Measurements from ENCODE around the gene IRAK2. TPM values are rescaled to one million over a fixed set of nuclear protein-coding genes. Genes with fewer than 3 reads are reported as not detected.

The IRAK2 gene
- total RNA-seq, 1 donor from 2014 or later = 0.69 TPM

GRCh38 chr3:10142707-10143560 is 21.8 kb upstream of the IRAK2 start:
- DNase-seq (ENCODE audit: low spot score in 2 of 2, unreplicated experiment in 2 of 2) = no peak
- peaks cover 22% of the 10 kb centered on the region for H3K4me1 Mint-ChIP-seq
- H3K9me3 Mint-ChIP-seq = no peaks in the 10 kb centered on the region
- TF ChIP-seq CTCF (IDR thresholded peaks at IDR 0.05; ENCODE audit: unreplicated experiment) = no peak
- peak overlapping the region; percentile 81 for H3K27ac Mint-ChIP-seq
- no peaks in the 10 kb centered on the region for H3K27me3 Mint-ChIP-seq (ENCODE audit: low read depth)
- H3K4me3 Mint-ChIP-seq = peak overlapping the region; percentile 91
- H3K36me3 Mint-ChIP-seq = peaks cover 14% of the 10 kb centered on the region

DNA sequence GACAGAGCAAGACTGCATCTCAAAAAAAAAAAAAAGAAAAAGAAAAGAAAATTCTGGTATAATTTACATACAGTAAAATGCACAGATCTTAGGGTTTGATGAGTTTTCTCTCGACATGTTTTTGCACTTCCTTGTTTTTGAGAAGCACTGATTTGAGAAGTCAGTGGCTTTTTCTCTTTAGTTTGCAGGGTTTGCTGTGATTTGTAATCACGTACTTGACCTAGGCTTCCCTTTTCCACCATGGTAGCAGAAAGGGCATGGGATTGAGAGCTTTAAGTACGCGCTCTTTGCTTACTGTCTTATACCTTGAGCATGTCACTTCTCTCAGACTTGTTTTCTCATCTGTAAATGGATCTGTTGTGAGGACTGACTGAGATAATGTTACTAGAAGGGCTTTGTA is 19.0 kb upstream of the IRAK2 start:
- H3K4me3 Mint-ChIP-seq = no peak overlapping the region
- DNase-seq (ENCODE audit: low spot score in 2 of 2, unreplicated experiment in 2 of 2) = no peak
- TF ChIP-seq CTCF (IDR thresholded peaks at IDR 0.05; ENCODE audit: unreplicated experiment) = no peak
- no peaks in the 10 kb centered on the region for H3K9me3 Mint-ChIP-seq
- H3K27me3 Mint-ChIP-seq (ENCODE audit: low read depth) = no peaks in the 10 kb centered on the region
- H3K4me1 Mint-ChIP-seq = peaks cover 22% of the 10 kb centered on the region
- H3K27ac Mint-ChIP-seq = peak overlapping the region; percentile 60
- peaks cover 30% of the 10 kb centered on the region for H3K36me3 Mint-ChIP-seq

DNA sequence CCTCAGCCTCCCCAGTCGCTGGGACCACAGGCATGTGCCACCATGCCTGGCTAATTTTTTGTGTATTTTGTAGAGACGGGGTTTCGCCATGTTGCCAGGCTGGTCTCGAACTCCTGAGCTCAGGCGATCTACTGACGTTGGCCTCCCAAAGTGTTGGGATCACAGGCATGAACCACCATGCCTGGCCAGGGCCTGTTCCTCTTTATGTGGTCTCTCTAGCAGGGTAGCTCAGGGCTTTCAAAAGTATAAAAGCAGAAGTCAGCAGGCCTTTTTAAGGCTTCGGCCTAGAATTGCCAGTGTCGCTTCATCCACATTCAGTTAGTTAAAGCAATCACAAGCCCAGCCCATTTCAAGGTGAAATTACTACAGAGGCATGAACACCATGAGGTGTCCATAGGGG is 15.5 kb upstream of the IRAK2 start:
- Mint-ChIP-seq H3K9me3 (no peaks in the 10 kb centered on the region), H3K27ac (no peak overlapping the region), H3K27me3 (ENCODE audit: low read depth) (no peaks in the 10 kb centered on the region), H3K36me3 (peaks cover 42% of the 10 kb centered on the region), H3K4me3 (no peak overlapping the region), H3K4me1 (peaks cover 5% of the 10 kb centered on the region)
- DNase-seq (ENCODE audit: low spot score in 2 of 2, unreplicated experiment in 2 of 2) = no peak
- no peak for TF ChIP-seq CTCF (IDR thresholded peaks at IDR 0.05; ENCODE audit: unreplicated experiment)

GRCh38 chr3:10150987-10151386 is 13.7 kb upstream of the IRAK2 start:
- no peak for TF ChIP-seq CTCF (IDR thresholded peaks at IDR 0.05; ENCODE audit: unreplicated experiment)
- no peak for DNase-seq (ENCODE audit: low spot score in 2 of 2, unreplicated experiment in 2 of 2)
- H3K27ac Mint-ChIP-seq = no peak overlapping the region
- H3K4me3 Mint-ChIP-seq = no peak overlapping the region
- H3K4me1 Mint-ChIP-seq = peaks cover 2% of the 10 kb centered on the region
- H3K36me3 Mint-ChIP-seq = peaks cover 42% of the 10 kb centered on the region
- H3K9me3 Mint-ChIP-seq = no peaks in the 10 kb centered on the region
- H3K27me3 Mint-ChIP-seq (ENCODE audit: low read depth) = no peaks in the 10 kb centered on the region

- H3K4me1 Mint-ChIP-seq = no peaks in the 10 kb centered on the region
- no peaks in the 10 kb centered on the region for H3K27me3 Mint-ChIP-seq (ENCODE audit: low read depth)
- no peak for TF ChIP-seq CTCF (IDR thresholded peaks at IDR 0.05; ENCODE audit: unreplicated experiment)
- H3K27ac Mint-ChIP-seq = no peak overlapping the region
- DNase-seq (ENCODE audit: low spot score in 2 of 2, unreplicated experiment in 2 of 2) = no peak
- H3K36me3 Mint-ChIP-seq = peaks cover 31% of the 10 kb centered on the region
- H3K4me3 Mint-ChIP-seq = no peak overlapping the region
- H3K9me3 Mint-ChIP-seq = no peaks in the 10 kb centered on the region
Observed at GRCh38 chr3:10154335-10155122, 10.2 kb upstream of the IRAK2 start.

Measured in mesothelial cell of epicardium (in vitro differentiated cells).